Epithelial cell of prostate (primary cell): ENCODE data around the gene DIABLO.
"Not testable (repeated sequence)": the region's sequence is repeated elsewhere in the genome, so short reads cannot be mapped to it uniquely, and the experiment has no call there.

Experiments
- DNase-seq: peaks from one replicate; pipeline ENCODE4 v3.0.0-alpha.2; 2011; ENCODE audit warnings: low read depth, low spot score
- H3K27ac ChIP-seq: fragments of 450-650 bp; 2 replicates; pipeline ENCODE4 v1.5.1; 2017; ENCODE audit warnings: mild to moderate bottlenecking

DIABLO gene

GRCh38 chr12:122225683-122226365 lies at the start of gene DIABLO:
Gene DIABLO (minus strand): TSS chr12:122226052. CDS start chr12:122226014, 38 bp downstream.
- peak within 1 kb of the TSS; percentile 91 for H3K27ac ChIP-seq
- peak; percentile 95 for DNase-seq

- no peak for DNase-seq
- no peak overlapping the region for H3K27ac ChIP-seq
Measured at GRCh38 chr12:122275459-122275858, 49.6 kb upstream of the DIABLO start.

- DNase-seq, result peak; percentile 93
- H3K27ac ChIP-seq, result peak within 1 kb of the TSS; percentile 94
Measured at GRCh38 chr12:122266230-122266901, 40.5 kb upstream of the DIABLO start, which contains the start of gene VPS33A. Gene VPS33A (minus strand): TSS chr12:122266494. CDS start chr12:122266408, 86 bp downstream.

DNA sequence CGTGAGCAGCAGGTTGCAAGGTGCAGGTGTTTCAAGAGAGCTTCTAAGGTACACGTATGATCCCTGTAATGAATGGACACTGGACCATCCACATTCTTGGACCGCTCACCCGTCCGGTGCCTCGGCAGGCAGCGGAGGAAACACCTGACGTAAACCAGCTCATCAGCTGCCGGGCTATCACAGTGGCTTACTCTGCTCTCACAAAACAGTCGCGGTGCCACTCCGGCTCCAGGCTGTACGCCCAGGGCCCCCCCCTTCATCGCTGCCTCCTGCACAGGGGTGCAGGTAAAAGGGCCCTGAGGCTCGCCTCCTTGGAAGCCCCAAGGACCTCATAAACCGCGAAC lies 40.0 kb upstream of the DIABLO start:
- peak overlapping the region; percentile 94 for H3K27ac ChIP-seq
- DNase-seq, result no peak

- no peak for DNase-seq
- peak overlapping the region; percentile 94 for H3K27ac ChIP-seq
Measured at GRCh38 chr12:122265476-122265875, 39.6 kb upstream of the DIABLO start.

- H3K27ac ChIP-seq, DNase-seq: not testable (repeated sequence)
Measured at GRCh38 chr12:122260735-122261134, 34.9 kb upstream of the DIABLO start.

GRCh38 chr12:122258939-122259338 lies 33.1 kb upstream of the DIABLO start:
- not testable (repeated sequence) for H3K27ac ChIP-seq, DNase-seq

GRCh38 chr12:122258462-122258861 lies 32.6 kb upstream of the DIABLO start:
- not testable (repeated sequence) for DNase-seq, H3K27ac ChIP-seq

DNA sequence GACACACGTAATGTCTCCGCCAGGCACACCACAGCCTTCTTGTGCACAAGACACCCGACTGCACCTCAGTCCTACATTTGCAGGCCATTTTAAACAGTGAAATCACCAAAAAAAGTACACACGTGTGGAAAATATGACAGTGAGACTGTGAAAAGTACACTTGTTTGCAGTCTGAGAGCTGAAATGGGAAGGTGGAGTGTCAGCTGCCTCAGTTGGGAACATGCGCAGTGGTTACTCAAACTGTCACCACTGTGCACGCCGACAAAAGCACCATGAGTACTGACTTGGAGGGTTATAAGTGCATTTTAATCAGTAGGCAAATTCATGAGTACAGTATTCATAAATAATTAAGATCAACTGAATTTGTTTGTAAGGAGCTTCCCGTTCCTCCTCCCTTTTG lies 24.7 kb upstream of the DIABLO start:
- H3K27ac ChIP-seq, result no peak overlapping the region

GRCh38 chr12:122250047-122250446 lies 24.2 kb upstream of the DIABLO start:
- DNase-seq, result no peak
- no peak overlapping the region for H3K27ac ChIP-seq

More for the DNA sequence above, 24.7 kb upstream of the DIABLO start:
- no peak for DNase-seq

GRCh38 chr12:122245553-122245952 lies 19.7 kb upstream of the DIABLO start:
- no peak overlapping the region for H3K27ac ChIP-seq
- DNase-seq, result no peak

DNA sequence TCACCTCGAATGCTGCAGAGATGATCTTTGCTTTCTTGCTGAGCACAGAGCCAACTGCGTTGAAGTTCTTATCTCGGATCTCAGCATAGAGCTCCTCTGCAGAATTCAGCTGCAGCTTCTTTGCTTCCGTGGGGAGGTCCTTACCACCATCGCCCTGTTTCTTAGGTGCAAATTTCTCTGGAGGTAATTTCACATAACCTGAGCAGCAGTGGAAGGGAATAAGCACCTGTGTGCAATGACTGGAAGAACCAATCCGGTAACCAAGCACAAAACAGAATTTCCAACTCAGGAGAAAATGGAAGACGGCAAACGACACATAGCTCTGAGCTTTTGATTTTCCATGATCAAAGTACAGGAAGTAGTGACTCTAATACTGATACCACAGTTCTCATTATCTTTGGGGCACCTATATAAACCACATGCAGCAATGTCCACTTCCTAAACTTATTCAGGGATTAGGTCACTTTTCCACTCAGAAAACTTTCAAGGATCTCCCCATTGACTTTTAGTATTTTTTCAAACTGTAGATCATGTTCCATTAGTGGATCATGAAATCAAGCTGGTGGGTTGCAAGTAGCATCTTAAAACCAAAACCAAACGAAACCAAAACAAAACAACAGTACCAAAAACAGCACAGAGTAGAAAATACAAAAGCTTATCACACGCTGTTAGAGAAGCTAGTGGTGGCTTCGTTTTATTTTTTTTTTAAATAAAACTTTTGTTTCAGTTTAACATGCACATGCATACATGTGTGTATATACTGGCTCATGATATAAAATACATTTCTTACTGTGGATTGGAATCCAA lies 18.9 kb upstream of the DIABLO start:
- no peak for DNase-seq
- no peak overlapping the region for H3K27ac ChIP-seq

- no peak for DNase-seq
- H3K27ac ChIP-seq, result no peak overlapping the region
Measured at GRCh38 chr12:122243965-122244364, 18.1 kb upstream of the DIABLO start.

DNA sequence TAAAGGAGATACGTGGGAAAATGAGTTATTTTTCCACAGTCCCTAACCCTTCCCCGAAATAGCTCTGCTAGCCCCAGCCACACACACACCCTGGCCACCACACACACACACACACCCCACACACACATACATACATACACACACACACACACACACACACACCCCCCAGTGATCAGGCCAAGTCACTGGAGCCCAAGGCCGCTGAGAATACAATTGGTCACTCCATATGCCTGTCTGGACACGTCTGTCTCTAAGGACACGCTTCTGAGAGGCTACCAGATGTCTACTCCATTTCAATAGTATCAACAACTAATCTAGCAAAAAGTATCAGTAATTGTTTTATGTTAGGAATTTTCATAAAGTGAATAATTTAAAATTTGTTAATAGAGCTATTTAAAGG lies 13.0 kb upstream of the DIABLO start:
- DNase-seq, result peak; percentile 37
- H3K27ac ChIP-seq, result no peak overlapping the region

DNA sequence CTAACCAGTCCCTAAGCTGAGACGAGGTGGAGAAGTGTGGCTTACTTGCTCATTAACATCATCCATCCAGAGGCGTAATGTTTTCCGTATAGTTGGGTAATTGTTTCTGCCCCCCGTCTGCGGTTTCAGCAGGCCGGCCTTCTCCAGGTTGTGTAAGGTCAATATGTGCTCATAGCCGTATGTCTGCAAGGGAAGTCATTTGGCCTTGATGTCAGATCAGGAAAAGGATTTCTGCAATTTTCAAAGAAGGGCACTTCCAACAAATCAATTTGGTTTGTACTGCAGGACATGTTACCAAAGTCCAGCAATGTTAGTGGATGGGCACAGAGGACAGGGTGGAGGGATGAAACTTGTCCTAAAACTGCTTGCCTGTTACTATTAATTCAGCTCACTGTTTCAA lies 9.9 kb upstream of the DIABLO start:
- H3K27ac ChIP-seq, result no peak overlapping the region
- no peak for DNase-seq

DNA sequence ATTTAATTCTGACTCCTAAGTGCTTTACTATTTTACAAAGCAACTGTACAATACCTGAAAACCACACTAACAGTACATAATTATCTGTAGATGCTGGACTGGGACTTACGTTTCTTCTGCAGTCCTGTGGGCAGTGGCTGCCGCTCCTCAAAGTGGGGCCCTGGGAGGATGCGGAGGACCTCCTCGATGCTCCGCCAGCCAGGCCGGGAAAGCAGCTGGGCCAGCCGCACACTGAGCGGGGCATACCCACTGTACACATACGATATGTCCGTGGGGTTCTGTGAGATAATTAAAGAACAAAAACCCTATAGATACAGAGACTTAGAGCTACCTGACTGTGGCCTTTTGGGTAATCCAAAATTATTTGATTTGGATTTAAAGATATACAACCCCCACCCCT lies 6.8 kb upstream of the DIABLO start:
- no peak for DNase-seq
- no peak overlapping the region for H3K27ac ChIP-seq

GRCh38 chr12:122230798-122231197 lies 4.9 kb upstream of the DIABLO start:
- no peak overlapping the region for H3K27ac ChIP-seq
- no peak for DNase-seq

- H3K27ac ChIP-seq, result no peak overlapping the region
- no peak for DNase-seq
Measured at GRCh38 chr12:122228092-122228491, 2.2 kb upstream of the DIABLO start.

- no peak for DNase-seq
- no peak overlapping the region for H3K27ac ChIP-seq
Measured at GRCh38 chr12:122227341-122227740, 1.5 kb upstream of the DIABLO start.

GRCh38 chr12:122226366-122227125 lies 694 bp upstream of the DIABLO start:
- DNase-seq, result no peak
- H3K27ac ChIP-seq, result no peak overlapping the region
